ENCODE results near the gene KCTD4.

- TF ChIP-seq RAD21 (conservative IDR thresholded peaks at IDR 0.05) (no peak), POLR2AphosphoS5 (IDR thresholded peaks at IDR 0.05) (no peak), TAF1 (IDR thresholded peaks at IDR 0.05; ENCODE audit: low read depth) (no peak), EZH2 (IDR thresholded peaks at IDR 0.05; ENCODE audit: borderline replicate concordance, insufficient read depth, low read length, poor library complexity, severe bottlenecking) (no peak), SMC3 (conservative IDR thresholded peaks at IDR 0.05; ENCODE audit: poor library complexity) (no peak), MXI1 (conservative IDR thresholded peaks at IDR 0.05; ENCODE audit: poor library complexity, severe bottlenecking) (no peak), EP300 (conservative IDR thresholded peaks at IDR 0.05; ENCODE audit: poor library complexity, severe bottlenecking) (no peak)
- TF ChIP-seq, protein P1, sequence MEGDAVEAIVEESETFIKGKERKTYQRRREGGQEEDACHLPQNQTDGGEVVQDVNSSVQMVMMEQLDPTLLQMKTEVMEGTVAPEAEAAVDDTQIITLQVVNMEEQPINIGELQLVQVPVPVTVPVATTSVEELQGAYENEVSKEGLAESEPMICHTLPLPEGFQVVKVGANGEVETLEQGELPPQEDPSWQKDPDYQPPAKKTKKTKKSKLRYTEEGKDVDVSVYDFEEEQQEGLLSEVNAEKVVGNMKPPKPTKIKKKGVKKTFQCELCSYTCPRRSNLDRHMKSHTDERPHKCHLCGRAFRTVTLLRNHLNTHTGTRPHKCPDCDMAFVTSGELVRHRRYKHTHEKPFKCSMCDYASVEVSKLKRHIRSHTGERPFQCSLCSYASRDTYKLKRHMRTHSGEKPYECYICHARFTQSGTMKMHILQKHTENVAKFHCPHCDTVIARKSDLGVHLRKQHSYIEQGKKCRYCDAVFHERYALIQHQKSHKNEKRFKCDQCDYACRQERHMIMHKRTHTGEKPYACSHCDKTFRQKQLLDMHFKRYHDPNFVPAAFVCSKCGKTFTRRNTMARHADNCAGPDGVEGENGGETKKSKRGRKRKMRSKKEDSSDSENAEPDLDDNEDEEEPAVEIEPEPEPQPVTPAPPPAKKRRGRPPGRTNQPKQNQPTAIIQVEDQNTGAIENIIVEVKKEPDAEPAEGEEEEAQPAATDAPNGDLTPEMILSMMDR (IDR thresholded peaks at IDR 0.05; ENCODE audit: poor library complexity, severe bottlenecking), result no peak
- TF ChIP-seq, protein P2, sequence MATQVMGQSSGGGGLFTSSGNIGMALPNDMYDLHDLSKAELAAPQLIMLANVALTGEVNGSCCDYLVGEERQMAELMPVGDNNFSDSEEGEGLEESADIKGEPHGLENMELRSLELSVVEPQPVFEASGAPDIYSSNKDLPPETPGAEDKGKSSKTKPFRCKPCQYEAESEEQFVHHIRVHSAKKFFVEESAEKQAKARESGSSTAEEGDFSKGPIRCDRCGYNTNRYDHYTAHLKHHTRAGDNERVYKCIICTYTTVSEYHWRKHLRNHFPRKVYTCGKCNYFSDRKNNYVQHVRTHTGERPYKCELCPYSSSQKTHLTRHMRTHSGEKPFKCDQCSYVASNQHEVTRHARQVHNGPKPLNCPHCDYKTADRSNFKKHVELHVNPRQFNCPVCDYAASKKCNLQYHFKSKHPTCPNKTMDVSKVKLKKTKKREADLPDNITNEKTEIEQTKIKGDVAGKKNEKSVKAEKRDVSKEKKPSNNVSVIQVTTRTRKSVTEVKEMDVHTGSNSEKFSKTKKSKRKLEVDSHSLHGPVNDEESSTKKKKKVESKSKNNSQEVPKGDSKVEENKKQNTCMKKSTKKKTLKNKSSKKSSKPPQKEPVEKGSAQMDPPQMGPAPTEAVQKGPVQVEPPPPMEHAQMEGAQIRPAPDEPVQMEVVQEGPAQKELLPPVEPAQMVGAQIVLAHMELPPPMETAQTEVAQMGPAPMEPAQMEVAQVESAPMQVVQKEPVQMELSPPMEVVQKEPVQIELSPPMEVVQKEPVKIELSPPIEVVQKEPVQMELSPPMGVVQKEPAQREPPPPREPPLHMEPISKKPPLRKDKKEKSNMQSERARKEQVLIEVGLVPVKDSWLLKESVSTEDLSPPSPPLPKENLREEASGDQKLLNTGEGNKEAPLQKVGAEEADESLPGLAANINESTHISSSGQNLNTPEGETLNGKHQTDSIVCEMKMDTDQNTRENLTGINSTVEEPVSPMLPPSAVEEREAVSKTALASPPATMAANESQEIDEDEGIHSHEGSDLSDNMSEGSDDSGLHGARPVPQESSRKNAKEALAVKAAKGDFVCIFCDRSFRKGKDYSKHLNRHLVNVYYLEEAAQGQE (IDR thresholded peaks at IDR 0.05; ENCODE audit: borderline replicate concordance), result no peak
These were observed 19.1 kb upstream of the KCTD4 start for GRCh38 chr13:45219938-45220375.
